IPS-18a (cell line): Measurements from ENCODE around the gene CACNA1D.

Source experiments
- H3K27ac ChIP-seq: one replicate; pipeline ENCODE4 v1.5.1; 2013; ENCODE audit warnings: low read length
- H3K27me3 ChIP-seq: one replicate; pipeline ENCODE4 v1.6.1; 2013; ENCODE audit warnings: mild to moderate bottlenecking, low read length; ENCODE audit not compliant: control insufficient read depth, insufficient read depth
- H3K36me3 ChIP-seq: one replicate; pipeline ENCODE4 v1.6.1; 2013; ENCODE audit warnings: low read depth, low read length; ENCODE audit not compliant: control insufficient read depth
- H3K4me1 ChIP-seq: one replicate; pipeline ENCODE4 v1.6.1; 2013; ENCODE audit warnings: low read depth, low read length; ENCODE audit not compliant: control insufficient read depth
- H3K4me3 ChIP-seq: one replicate; pipeline ENCODE4 v1.5.1; 2013; ENCODE audit warnings: low read length
- H3K9ac ChIP-seq: one replicate; pipeline ENCODE4 v1.6.1; 2013; ENCODE audit warnings: mild to moderate bottlenecking, low read length, moderate library complexity
- H3K9me3 ChIP-seq: one replicate; pipeline ENCODE4 v1.6.1; 2013; ENCODE audit warnings: low read depth, low read length; ENCODE audit not compliant: control insufficient read depth

Gene CACNA1D

GRCh38 chr3:53843195-53844177 is 349.1 kb downstream of the CACNA1D start:
- Histone ChIP-seq H3K27me3 (peaks cover 18% of the 10 kb centered on the region), H3K4me3 (peak overlapping the region; percentile 18), H3K27ac (no peak overlapping the region), H3K9ac (no peak overlapping the region), H3K4me1 (peaks cover 43% of the 10 kb centered on the region), H3K36me3 (no peaks in the 10 kb centered on the region), H3K9me3 (no peaks in the 10 kb centered on the region)

- H3K4me3 ChIP-seq = peak overlapping the region; percentile 69
- peaks cover 43% of the 10 kb centered on the region for H3K4me1 ChIP-seq
These were observed 350.1 kb downstream of the CACNA1D start for GRCh38 chr3:53844262-53845102.

DNA sequence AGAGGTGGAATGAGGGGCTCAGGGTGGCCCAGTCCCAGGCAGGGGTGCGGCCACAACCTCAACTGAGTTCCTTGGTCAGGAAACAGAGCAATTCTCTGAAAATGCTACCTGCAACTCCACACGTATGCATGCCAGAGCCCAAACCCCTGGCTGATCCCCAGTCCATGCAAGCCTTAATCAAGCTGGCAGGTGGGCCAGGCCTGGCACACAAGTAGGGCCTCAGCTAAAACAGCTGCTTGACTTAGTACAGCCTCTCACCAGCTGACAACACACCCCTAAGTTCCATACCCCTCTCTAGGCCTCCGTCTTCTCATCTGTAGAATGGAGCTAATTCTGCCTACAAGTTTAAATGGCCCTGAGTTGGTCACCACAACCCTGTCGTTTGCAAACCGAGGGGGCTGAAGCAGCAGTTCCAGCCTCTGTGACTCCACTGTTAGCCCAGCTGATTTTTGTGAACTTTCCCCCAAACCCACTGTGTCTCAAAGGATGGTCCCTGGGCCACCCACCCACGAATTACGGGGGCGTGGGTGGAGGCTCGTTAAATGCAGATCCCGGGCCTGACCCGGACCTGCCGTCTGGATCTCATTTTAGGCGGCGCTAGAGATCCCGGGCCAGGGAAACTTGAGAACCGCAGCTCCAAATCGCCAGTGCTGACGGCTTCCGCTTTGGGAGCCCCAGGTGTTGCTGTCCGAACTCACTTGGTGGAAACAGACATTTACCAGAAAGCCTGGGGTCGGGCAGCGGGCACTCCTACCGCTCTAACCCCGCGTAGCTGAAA is 350.9 kb downstream of the CACNA1D start:
- peaks cover 43% of the 10 kb centered on the region for H3K4me1 ChIP-seq
- H3K9ac ChIP-seq = peak overlapping the region; percentile 64
- H3K36me3 ChIP-seq = peaks cover 3% of the 10 kb centered on the region
- H3K27me3 ChIP-seq = peaks cover 18% of the 10 kb centered on the region
- no peak overlapping the region for H3K27ac ChIP-seq
- peak overlapping the region; percentile 69 for H3K4me3 ChIP-seq
- no peaks in the 10 kb centered on the region for H3K9me3 ChIP-seq

More at GRCh38 chr3:53844262-53845102, 350.1 kb downstream of the CACNA1D start:
- no peak overlapping the region for H3K9ac ChIP-seq
- H3K9me3 ChIP-seq = no peaks in the 10 kb centered on the region
- H3K36me3 ChIP-seq = no peaks in the 10 kb centered on the region
- no peak overlapping the region for H3K27ac ChIP-seq
- peaks cover 18% of the 10 kb centered on the region for H3K27me3 ChIP-seq

- no peak overlapping the region for H3K27ac ChIP-seq
These were observed 351.4 kb downstream of the CACNA1D start for GRCh38 chr3:53845881-53846133.

DNA sequence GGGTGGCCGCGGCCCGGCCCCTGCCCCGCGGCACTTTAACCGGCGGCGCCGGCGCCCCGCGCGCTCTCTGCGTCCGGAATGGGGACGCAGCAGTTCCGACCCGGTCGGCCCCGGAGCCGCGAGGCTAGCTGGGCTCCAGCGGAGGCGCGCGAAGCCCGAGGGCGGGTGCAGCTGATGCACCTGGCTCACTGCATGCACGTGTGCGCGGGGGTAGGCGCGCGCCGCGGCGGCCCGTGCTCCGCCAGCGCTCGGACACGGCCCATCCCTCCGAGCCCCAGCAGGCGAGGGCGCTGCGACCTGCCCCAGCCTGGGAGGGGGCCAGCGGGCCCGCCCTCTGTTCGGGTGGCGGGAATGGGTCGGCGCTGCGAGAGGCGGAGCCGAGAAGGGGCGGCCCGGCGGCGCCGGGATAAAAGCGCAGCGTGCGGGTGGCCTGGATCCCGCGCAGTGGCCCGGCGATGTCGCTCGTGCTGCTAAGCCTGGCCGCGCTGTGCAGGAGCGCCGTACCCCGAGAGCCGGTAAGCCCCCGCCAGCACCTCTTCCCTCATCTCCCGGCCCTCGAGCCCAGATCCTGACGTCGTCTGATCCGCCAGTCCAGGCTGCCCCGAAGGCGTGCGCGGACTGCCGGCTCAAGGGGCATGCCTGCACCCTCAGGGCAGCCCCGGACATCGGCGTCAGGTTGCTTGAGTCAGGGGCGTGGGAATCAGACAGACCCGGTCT is 351.9 kb downstream of the CACNA1D start, which contains the start of the genes CHDH and IL17RB:
CHDH (minus strand) TSS at position 286 of the 717 bp plus-strand sequence. CDS start 22,411 bp downstream, outside the sequence.
IL17RB (plus strand) TSS at position 435 of the 717 bp plus-strand sequence; CDS start at position 456, 21 bp downstream.
- Histone ChIP-seq H3K4me1 (peaks cover 43% of the 10 kb centered on the region), H3K27ac (no peak within 1 kb of the TSS), H3K4me3 (peak within 1 kb of the TSS; percentile 69), H3K9ac (peak within 1 kb of the TSS; percentile 64), H3K9me3 (no peaks in the 10 kb centered on the region), H3K27me3 (peaks cover 18% of the 10 kb centered on the region), H3K36me3 (peaks cover 3% of the 10 kb centered on the region)

More at GRCh38 chr3:53845881-53846133, 351.4 kb downstream of the CACNA1D start:
- H3K36me3 ChIP-seq = peaks cover 3% of the 10 kb centered on the region
- peaks cover 43% of the 10 kb centered on the region for H3K4me1 ChIP-seq
- H3K9me3 ChIP-seq = no peaks in the 10 kb centered on the region
- H3K9ac ChIP-seq = peak overlapping the region; percentile 64
- H3K4me3 ChIP-seq = peak overlapping the region; percentile 69
- H3K27me3 ChIP-seq = peaks cover 18% of the 10 kb centered on the region

GRCh38 chr3:53846851-53847155 is 352.4 kb downstream of the CACNA1D start:
- peaks cover 18% of the 10 kb centered on the region for H3K27me3 ChIP-seq
- peaks cover 39% of the 10 kb centered on the region for H3K4me1 ChIP-seq
- peak overlapping the region; percentile 69 for H3K4me3 ChIP-seq
- no peak overlapping the region for H3K27ac ChIP-seq
- H3K9me3 ChIP-seq = no peaks in the 10 kb centered on the region
- H3K9ac ChIP-seq = no peak overlapping the region
- peaks cover 3% of the 10 kb centered on the region for H3K36me3 ChIP-seq

- H3K36me3 ChIP-seq = peaks cover 14% of the 10 kb centered on the region
- H3K4me1 ChIP-seq = peaks cover 13% of the 10 kb centered on the region
- no peaks in the 10 kb centered on the region for H3K9me3 ChIP-seq
- no peak overlapping the region for H3K4me3 ChIP-seq
- peaks cover 18% of the 10 kb centered on the region for H3K27me3 ChIP-seq
- H3K27ac ChIP-seq = no peak overlapping the region
- no peak overlapping the region for H3K9ac ChIP-seq
These were observed 355.5 kb downstream of the CACNA1D start for GRCh38 chr3:53849916-53850315.

DNA sequence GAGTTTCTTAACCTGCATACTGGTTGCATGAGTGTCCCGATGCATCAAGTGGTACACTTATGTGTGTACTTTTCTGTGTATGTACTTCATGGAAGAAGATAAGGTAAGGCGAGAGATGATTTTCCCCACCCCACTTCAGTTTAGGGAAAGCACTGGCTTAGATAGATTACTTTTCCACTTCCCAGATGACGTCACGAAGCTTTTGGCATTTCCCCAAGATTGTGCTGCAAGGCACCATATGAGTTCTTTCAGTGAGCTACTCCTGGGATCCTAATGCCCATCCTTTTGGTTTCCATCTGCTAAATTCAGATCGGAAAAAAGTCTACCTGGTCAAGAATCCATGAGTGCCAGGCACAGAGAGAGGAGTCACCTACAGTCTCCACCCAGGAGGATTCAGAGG is 356.5 kb downstream of the CACNA1D start:
- Histone ChIP-seq H3K4me1 (peaks cover 7% of the 10 kb centered on the region), H3K9me3 (no peaks in the 10 kb centered on the region), H3K27ac (no peak overlapping the region), H3K9ac (no peak overlapping the region), H3K27me3 (peaks cover 18% of the 10 kb centered on the region), H3K4me3 (no peak overlapping the region), H3K36me3 (peaks cover 14% of the 10 kb centered on the region)

DNA sequence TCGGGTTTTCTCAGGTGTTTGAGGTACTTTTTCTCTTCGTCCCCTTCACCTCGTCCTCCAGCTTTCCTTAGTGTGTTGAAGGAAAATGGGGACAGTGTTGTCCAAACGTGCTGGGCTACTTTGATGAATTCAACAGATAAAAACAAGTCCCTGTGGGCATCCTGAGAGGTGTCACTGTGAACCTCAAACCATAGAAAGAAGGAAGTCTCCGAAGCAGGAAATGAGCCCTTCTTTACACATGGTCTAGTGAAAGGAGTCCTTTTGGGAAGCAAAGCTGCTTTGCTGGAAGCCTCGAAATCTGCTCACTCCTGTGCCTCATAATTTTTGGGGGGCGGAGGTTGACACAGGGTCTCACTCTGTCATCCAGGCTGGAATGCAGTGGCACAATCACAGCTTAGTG is 362.6 kb downstream of the CACNA1D start:
- Histone ChIP-seq H3K9me3 (no peaks in the 10 kb centered on the region), H3K9ac (no peak overlapping the region), H3K27ac (no peak overlapping the region), H3K4me3 (no peak overlapping the region), H3K27me3 (no peaks in the 10 kb centered on the region), H3K36me3 (peaks cover 34% of the 10 kb centered on the region), H3K4me1 (no peaks in the 10 kb centered on the region)

DNA sequence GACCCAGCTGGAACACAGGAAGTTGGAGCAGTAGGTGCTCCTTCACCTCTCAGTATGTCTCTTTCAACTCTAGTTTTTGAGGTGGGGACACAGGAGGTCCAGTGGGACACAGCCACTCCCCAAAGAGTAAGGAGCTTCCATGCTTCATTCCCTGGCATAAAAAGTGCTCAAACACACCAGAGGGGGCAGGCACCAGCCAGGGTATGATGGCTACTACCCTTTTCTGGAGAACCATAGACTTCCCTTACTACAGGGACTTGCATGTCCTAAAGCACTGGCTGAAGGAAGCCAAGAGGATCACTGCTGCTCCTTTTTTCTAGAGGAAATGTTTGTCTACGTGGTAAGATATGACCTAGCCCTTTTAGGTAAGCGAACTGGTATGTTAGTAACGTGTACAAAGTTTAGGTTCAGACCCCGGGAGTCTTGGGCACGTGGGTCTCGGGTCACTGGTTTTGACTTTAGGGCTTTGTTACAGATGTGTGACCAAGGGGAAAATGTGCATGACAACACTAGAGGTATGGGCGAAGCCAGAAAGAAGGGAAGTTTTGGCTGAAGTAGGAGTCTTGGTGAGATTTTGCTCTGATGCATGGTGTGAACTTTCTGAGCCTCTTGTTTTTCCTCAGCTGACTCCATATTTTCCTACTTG is 363.8 kb downstream of the CACNA1D start:
- Histone ChIP-seq H3K4me1 (no peaks in the 10 kb centered on the region), H3K9me3 (no peaks in the 10 kb centered on the region)

More for the DNA sequence above, 363.8 kb downstream of the CACNA1D start:
- no peak overlapping the region for H3K27ac ChIP-seq
- H3K36me3 ChIP-seq = peaks cover 37% of the 10 kb centered on the region
- no peak overlapping the region for H3K9ac ChIP-seq
- H3K4me3 ChIP-seq = no peak overlapping the region
- H3K27me3 ChIP-seq = no peaks in the 10 kb centered on the region
